GM18505 (cell line): ENCODE results near the gene RTL5.
A peak's percentile ranks its signal among the peaks of the same experiment; 100 is the strongest.

Source experiments
- ATAC-seq: cut with Tn5 transposase; IDR thresholded peaks from one replicate; pipeline ENCODE4 v1.9.1; 2021; ENCODE audit not compliant: unreplicated experiment
- POLR2A ChIP-seq: IDR thresholded peaks from 4 replicates; pipeline ENCODE4 v1.6.1; 2011; ENCODE audit warnings: borderline replicate concordance; ENCODE audit not compliant: insufficient read depth, insufficient read length; ENCODE audit errors: extremely low read depth

The RTL5 gene

DNA sequence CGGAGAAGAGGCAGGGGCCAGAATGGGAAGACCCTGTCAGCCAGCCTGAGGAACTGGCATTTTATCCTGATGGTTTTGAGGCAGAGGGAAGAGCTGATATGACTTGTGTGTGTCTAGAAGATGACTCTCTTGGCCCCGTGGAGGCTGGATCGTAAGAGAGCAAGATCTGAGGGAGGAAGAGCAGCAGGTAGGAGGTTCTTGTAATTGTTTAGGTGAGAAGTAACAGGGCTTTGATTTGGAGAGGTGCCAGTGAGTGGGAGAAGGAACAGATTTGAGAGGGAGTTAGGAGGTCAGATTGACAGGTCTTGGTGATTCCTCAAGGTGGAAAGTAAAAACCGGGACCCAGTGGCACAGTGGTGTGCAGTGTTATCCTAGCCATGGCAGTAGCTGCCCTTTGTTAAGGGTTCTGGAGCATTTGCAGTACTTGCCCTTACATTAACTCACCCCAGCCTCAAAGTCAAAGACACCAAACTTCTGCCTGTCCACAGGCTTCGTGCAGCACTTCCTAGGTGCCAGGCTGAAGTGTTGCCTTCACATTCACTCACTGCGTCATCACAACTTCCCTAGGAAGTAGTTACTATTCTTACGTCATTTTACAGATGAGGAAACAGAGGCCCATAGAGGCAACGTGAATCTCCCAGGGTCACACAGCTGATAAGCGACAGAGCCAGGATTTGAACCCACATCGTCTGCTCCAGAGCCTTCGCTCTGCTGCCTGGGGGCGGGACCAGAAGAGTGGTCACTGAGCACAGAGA is 23.7 kb downstream of the RTL5 start:
- TF ChIP-seq POLR2A, result no peak
- ATAC-seq, result no peak

DNA sequence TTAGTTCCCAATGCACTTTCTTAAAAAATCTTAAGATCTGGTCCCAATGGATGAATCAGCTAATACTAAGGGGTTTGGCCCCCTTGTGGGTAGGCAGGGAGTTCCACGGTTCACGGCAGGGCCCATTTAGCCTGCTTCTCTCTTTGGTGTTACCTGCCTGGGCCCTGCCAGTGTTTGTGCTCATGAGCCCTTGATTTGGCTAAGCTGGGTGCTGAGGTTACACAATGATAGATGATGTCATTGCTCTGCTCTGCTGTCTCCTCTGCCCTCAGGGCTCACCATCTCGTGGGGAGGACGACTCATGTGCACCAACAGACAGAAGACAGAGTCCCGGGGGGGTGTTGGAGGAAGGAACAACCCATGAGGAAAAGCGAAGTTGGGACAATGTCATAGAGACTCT is 24.4 kb downstream of the RTL5 start:
- no peak for ATAC-seq
- TF ChIP-seq POLR2A, result no peak

DNA sequence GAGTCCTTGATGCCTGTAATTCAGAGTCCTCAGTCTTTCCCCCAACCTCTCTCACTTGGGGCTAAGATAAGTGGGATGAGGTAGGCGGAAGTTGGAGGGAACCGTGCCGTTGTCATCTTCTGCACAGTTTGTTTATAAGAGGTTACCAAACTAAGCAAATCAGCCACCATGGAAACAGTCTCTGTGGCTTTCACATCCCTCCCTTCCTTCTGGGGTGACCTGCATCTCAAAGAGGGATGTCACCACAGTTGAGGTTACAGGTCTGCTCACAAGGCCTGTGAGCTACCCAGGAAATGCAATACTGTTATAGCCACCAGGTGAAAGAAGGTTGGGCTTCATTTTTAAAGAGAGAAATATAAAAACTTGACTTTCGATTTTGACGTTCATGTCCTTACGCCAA is 26.3 kb downstream of the RTL5 start:
- ATAC-seq, result no peak
- TF ChIP-seq POLR2A, result no peak

DNA sequence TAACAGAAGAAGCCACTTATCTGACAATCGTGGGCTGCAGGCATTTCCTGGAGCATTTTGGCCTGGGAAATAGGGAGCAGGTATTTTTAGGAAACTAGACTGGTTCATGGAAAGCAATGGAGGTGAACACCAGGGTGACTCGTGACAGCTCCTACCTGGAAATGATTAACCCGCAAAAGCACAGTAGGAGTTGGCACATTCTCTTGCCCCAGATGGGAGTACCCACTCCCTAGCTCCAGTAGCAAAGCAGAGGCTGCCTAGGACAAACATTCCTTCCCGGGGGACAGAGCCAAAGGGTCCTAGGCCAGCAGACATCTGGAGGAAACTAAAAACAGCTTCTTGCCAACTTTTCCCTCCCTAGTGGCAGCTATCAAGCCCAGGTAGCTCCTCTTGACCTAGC is 29.0 kb downstream of the RTL5 start:
- ATAC-seq, result no peak
- TF ChIP-seq POLR2A, result no peak

DNA sequence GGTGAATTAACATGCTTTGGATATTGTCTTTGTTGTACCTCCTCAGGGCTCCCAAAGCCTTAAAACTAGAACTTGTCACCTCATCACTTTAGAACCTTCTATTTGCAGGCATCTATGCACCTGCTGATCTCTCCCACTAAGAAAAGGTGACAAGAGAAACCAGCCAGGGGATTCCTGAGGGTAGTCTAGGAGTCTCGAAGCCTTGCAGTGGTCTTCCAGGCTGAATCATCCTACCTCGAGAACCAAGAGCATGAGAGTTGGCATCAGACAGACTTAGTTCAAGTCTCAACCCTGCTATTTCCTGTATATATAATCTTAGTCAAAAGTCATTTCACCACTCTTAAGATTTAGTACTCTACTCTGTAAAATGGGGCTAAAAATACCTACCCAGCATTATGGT is 29.6 kb downstream of the RTL5 start:
- no peak for TF ChIP-seq POLR2A
- no peak for ATAC-seq

DNA sequence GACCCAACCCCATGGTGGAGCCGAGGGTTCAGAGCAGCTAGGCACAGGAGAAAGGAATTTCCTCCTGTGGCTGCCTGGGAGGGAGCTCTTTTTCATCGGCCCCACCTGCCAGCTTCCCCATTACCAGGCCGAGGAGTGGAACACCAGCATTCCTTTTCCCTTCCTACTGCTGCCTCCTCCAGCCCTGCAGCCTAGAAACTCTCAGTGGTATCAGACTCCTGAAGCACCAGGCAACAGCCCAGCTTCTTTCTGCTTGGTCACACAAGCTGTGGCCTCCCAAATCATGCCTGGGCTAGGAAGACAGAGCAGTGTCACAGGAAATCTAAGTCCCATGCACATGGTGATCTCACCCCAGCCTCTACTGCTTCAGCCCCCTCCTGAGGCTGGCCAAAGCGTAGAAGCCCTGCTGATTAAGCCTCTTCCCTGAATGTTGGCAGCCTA is 30.1 kb downstream of the RTL5 start:
- no peak for ATAC-seq
- no peak for TF ChIP-seq POLR2A

DNA sequence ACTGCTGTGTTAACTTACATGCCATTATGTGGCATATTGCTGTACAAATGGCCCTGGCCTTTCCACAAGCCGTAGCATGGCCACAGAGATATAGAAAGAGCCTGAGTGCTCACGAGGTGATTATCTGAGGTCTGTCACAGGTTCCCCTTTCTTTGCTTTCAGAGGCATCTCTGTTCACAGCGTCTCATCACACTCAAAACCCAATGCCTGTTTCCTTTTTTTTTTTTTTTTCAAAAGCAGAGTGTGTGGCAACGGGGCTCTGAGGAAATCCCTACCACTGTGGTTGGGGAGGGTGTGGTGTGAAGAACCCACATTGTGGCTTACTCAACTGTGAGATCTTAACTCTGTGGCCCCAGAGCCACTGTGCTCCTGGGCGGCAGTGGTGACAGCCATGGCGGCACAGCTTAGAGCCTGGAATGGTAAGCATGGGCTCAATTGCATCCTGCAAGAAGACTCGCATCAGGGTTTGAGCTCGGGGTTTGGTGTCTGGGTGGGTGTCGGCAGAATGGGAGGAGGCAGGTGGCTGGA is 30.8 kb downstream of the RTL5 start:
- ATAC-seq, result peak; percentile 76
- TF ChIP-seq POLR2A, result no peak

DNA sequence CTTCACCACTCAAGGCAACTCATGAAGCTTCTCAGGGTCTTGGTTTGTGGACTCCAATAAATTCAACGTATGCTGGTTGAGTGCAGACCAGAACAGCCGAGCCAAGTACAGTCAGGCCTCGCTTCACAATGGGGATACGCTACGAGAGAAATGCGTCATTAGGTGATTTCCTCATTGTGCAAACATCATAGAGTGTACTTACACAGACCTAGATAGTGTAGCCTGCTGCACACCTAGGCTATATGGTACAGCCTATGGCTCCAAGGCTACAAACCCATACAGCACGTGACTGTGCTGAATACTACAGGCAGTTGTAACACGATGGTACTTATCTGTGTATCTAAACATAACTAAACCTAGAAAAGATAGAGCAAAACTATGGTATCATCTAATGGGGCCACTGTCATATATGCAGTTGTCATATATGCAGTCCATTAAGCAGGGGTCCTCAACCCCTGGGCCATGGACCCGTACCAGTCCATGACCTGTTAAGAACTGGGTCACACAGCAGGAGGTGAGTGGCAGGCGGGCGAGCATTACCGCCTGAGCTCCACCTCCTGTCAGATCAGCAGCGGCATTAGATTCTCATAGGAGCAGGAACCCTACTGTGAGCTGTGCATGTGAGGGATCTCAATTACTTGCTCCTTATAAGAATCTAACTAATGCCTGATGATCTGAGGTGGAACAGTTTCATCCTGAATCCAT is 31.5 kb downstream of the RTL5 start:
- TF ChIP-seq POLR2A, result no peak
- no peak for ATAC-seq

DNA sequence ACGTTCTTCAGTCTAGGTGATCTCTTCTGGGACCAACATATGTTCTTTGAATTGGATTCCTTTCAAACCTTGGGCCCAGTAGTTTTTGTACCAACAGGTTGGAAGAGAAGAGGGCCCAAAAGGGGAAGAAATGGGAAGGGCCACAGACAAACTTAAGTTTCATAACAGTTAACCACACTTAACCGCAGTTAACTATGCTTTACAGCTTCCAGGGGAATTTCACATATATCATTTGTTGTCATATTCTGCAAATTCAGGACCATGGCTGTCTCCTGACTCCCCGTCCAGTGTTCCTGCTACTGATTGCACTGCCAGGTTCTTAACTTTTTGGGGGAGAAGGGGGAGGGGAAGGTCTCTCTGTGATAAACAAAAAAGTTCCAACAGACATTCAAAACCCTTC is 34.6 kb downstream of the RTL5 start:
- ATAC-seq, result no peak
- no peak for TF ChIP-seq POLR2A

DNA sequence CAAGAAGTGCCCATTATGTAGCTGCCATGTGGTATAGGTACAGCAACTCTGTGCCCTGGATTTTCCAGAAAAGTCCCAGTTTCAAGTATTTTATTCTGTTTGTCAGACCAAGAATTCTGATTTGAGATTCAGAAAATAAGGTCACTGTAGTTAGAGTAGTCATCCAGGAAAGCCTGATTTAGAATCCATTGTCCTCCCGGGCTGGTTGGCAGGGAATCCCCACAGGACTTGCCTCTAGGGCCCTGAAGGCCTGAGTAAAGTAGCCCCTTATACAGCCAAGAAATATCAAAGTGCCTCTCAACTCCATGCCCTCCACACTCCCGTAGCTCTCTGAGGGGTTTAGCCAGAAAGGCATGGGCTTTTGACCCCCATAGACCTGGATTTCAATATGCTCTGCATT is 36.3 kb downstream of the RTL5 start:
- no peak for ATAC-seq
- no peak for TF ChIP-seq POLR2A

DNA sequence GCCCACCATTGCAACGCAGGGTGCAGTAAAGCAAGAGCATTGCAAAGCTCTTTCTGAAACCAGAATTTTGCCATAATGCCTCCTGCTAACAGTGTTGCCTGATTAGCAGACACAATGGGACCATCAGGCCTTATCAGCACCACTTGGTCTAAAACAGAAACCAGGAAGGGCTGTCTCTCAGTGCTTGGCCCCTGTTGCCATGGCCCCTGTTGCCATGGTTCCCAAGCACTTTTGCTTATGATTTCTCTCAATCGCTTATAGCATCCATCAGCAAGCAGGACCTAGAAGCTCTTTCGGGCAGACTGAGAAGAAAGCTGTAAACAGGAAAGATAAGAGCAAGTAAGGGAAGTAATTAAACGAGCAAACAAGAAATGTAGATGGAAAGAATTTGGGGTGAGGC is 36.8 kb downstream of the RTL5 start:
- ATAC-seq, result peak; percentile 91
- no peak for TF ChIP-seq POLR2A

DNA sequence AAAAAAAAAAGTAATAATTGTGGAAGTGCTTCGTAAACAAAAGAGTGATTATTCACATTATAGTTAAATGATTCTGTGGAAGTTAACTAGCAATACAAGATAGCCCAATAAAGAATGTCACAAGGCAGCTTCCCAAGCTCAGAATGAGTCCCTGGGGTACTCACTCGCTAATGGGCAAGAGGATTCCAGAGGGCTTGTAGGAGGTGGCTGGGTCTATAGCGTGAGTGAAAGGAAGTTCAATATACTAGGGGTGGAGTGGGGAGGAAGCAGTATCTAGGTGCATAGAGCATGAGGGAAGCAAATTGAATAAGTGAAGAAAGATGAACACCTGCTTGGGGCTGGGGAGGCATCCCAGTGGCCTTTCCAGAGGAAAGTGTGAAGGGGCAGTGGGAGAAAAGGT is 42.5 kb downstream of the RTL5 start:
- TF ChIP-seq POLR2A, result no peak
- no peak for ATAC-seq

DNA sequence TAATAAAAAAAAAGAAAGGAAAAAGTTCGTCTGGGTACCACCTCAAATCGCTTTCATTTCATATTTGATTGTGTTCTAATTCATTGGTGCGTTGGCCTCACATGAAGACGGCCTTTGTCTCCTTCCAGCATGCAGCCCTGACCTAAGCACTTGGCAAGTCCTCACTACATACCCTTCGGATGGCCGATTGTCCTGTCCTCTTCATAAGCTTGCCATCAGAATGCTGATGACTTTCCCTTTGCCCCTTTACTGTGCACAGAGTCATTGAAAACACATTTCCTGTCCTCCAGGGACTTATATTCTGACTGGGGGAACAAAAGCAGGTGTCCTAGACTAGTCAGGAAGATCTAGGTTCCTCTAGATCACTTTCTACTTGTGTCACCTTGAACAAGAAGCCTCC is 43.0 kb downstream of the RTL5 start:
- no peak for TF ChIP-seq POLR2A
- no peak for ATAC-seq

DNA sequence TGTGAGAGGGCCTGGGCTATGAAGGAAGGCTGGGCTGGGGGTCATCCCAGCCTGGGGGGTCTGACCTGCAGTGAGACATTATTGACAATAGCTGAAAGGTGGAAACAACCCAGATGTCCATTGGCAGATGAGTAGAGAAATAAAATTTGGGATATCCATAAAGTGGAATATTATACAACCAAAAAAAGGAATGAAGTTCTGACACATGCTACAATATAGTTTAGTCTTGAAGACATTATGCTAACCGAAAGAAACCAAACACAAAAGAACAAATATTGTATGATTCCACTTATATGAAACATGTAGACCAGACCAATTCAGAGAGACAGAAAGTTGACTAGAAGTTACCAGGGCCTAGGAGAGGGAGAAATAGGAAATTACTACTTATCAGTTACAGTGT is 44.7 kb downstream of the RTL5 start:
- no peak for ATAC-seq
- TF ChIP-seq POLR2A, result no peak
